DOHH2 (cell line): Measurements from ENCODE around the gene PDE6B.

ENCODE experiments used
- H3F3A ChIP-seq: fragments of 200-600 bp; sonication (generic), shearing (Covaris generic); 2 replicates; pipeline ENCODE4 v1.6.0; 2016; ENCODE audit warnings: antibody characterized with exemption, mild to moderate bottlenecking; ENCODE audit not compliant: control insufficient read depth, insufficient read depth
- H3K27ac ChIP-seq: fragments of 200-600 bp; sonication (generic); 2 replicates; pipeline ENCODE4 v1.5.1; 2014; ENCODE audit warnings: low read depth, mild to moderate bottlenecking, low read length, moderate library complexity
- H3K27me3 ChIP-seq: fragments of 200-600 bp; sonication (generic); 2 replicates; pipeline ENCODE4 v1.6.1; 2014; ENCODE audit warnings: mild to moderate bottlenecking, low read length, mixed read lengths; ENCODE audit not compliant: control insufficient read depth
- H3K36me3 ChIP-seq: fragments of 200-600 bp; sonication (generic); 2 replicates; pipeline ENCODE4 v1.6.1; 2014; ENCODE audit warnings: mild to moderate bottlenecking, low read length, moderate library complexity, mixed read lengths; ENCODE audit not compliant: control insufficient read depth
- H3K4me1 ChIP-seq: fragments of 200-600 bp; sonication (generic); 2 replicates; pipeline ENCODE4 v1.6.1; 2014; ENCODE audit warnings: mild to moderate bottlenecking, low read length, mixed read lengths; ENCODE audit not compliant: control insufficient read depth
- H3K4me2 ChIP-seq: fragments of 200-600 bp; sonication (generic); 2 replicates; pipeline ENCODE4 v1.6.0; 2014; ENCODE audit warnings: mild to moderate bottlenecking, low read length, moderate library complexity
- H3K4me3 ChIP-seq: fragments of 200-600 bp; sonication (generic); 2 replicates; pipeline ENCODE4 v1.5.1; 2014; ENCODE audit warnings: mild to moderate bottlenecking, low read length, mixed read lengths
- H3K79me2 ChIP-seq: fragments of 200-600 bp; sonication (generic); 2 replicates; pipeline ENCODE4 v1.6.1; 2014; ENCODE audit warnings: mild to moderate bottlenecking, low read length, mixed read lengths; ENCODE audit not compliant: control insufficient read depth
- H3K9me2 ChIP-seq: fragments of 200-600 bp; sonication (generic); replicated peaks from 2 replicates; pipeline ENCODE4 v1.6.1; 2014; ENCODE audit warnings: mild to moderate bottlenecking, low read length, mixed read lengths; ENCODE audit not compliant: control insufficient read depth
- H3K9me3 ChIP-seq: fragments of 200-600 bp; sonication (generic); 2 replicates; pipeline ENCODE4 v1.6.1; 2014; ENCODE audit warnings: antibody characterized with exemption, low read length, mixed read lengths; ENCODE audit not compliant: control insufficient read depth, insufficient read depth
- H4K20me1 ChIP-seq: fragments of 200-600 bp; sonication (generic); 2 replicates; pipeline ENCODE4 v1.6.0; 2014; ENCODE audit warnings: low read depth, mild to moderate bottlenecking, antibody characterized with exemption, low read length, moderate library complexity; ENCODE audit not compliant: control insufficient read depth, insufficient read depth
- EZH2phosphoT487 ChIP-seq: fragments of 200-600 bp; sonication (generic); IDR thresholded peaks from 2 replicates; pipeline ENCODE4 v1.6.1; 2017; ENCODE audit warnings: borderline replicate concordance, mild to moderate bottlenecking, antibody characterized with exemption, low read length, moderate library complexity, mixed read lengths
- TF ChIP-seq, protein P1 (sequence below): fragments of 200-600 bp; sonication (generic); IDR thresholded peaks from one replicate; pipeline ENCODE4 v1.5.1; 2014; ENCODE audit warnings: antibody characterized with exemption, mild to moderate bottlenecking, low read depth, low read length; ENCODE audit not compliant: poor library complexity, severe bottlenecking

Gene PDE6B

DNA sequence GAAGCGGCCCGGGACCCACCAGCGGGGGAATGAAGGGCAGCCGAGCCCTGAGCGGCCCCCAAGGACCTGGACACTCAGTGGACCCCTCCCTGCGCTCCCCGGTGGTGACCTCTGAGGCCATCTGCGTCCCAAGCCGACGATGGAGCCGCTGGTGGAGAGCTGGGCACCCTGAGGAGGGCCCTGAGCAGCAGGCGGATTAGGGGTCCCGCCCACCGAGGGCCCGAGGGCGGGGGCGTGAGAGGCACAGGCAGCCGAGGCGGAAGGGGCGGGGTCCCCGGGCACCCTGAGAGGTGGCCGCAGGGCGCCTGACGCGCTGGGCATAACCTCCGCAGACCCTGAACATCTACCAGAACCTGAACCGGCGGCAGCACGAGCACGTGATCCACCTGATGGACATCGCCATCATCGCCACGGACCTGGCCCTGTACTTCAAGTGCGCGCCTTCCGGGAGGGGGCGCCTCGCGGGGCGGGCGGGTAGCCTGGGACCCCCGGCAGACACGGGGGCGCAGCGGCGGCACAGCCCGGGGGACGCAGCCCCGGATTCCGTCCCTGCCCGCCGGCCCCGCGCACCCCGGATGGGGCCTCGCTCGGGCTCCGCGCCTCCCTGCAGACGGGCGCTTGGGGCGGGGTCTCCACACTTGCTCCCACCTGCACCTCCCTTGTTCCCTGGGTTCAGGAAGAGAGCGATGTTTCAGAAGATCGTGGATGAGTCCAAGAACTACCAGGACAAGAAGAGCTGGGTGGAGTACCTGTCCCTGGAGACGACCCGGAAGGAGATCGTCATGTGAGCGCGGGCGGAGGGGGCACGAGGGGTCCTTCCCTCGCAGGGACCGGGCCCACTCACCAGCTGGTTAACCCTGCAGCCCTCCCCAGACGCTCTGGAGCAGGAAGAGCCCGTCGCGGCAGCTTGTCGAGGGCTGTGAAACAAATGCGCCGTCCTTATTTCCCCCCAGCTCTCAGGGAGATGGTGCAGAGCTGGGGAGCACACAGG, 38.4 kb downstream of the PDE6B start:
- no peaks in the 10 kb centered on the region for H3K27me3 ChIP-seq
- H3K4me2 ChIP-seq = peak overlapping the region; percentile 91
- H3K9me3 ChIP-seq = peaks cover 7% of the 10 kb centered on the region; the same call in 1 of the 2 replicates
- H3K36me3 ChIP-seq = no peaks in the 10 kb centered on the region
- H3K9me2 ChIP-seq = no peaks in the 10 kb centered on the region
- TF ChIP-seq, protein P1, sequence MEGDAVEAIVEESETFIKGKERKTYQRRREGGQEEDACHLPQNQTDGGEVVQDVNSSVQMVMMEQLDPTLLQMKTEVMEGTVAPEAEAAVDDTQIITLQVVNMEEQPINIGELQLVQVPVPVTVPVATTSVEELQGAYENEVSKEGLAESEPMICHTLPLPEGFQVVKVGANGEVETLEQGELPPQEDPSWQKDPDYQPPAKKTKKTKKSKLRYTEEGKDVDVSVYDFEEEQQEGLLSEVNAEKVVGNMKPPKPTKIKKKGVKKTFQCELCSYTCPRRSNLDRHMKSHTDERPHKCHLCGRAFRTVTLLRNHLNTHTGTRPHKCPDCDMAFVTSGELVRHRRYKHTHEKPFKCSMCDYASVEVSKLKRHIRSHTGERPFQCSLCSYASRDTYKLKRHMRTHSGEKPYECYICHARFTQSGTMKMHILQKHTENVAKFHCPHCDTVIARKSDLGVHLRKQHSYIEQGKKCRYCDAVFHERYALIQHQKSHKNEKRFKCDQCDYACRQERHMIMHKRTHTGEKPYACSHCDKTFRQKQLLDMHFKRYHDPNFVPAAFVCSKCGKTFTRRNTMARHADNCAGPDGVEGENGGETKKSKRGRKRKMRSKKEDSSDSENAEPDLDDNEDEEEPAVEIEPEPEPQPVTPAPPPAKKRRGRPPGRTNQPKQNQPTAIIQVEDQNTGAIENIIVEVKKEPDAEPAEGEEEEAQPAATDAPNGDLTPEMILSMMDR = peak; percentile 34
- TF ChIP-seq EZH2phosphoT487 = no peak
- H3K4me1 ChIP-seq = peaks cover 17% of the 10 kb centered on the region
- peak overlapping the region; percentile 90 for H3K4me3 ChIP-seq
- H3K79me2 ChIP-seq = no peaks in the 10 kb centered on the region
- peak overlapping the region; percentile 40 for H3K27ac ChIP-seq
- no peaks in the 10 kb centered on the region for H3F3A ChIP-seq
- no peaks in the 10 kb centered on the region for H4K20me1 ChIP-seq

DNA sequence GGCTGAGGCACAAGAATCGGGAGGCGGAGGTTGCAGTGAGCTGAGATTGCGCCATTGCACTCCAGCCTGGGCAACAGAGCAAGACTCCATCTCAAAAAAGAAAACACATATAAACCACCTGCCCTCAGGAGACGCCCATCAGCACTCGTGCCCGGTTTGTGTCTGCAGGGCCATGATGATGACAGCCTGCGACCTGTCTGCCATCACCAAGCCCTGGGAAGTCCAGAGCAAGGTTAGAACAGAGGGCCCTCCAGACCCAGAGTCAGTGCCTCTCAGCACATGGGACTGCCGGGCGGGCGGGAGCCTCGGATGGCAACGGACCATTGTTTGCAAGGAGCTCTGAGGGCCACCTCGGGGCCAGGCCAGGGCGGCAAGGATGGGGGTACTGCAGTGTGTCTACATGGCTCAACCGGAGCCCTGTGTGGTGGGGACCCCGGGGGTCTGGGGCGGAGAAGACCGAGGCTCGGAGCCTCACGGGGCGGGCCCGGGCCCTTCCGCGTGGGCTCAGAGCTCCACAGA, 39.4 kb downstream of the PDE6B start:
- Histone ChIP-seq H3F3A (no peaks in the 10 kb centered on the region), H3K4me1 (peaks cover 17% of the 10 kb centered on the region), H4K20me1 (no peaks in the 10 kb centered on the region), H3K4me2 (peak overlapping the region; percentile 91), H3K9me2 (no peaks in the 10 kb centered on the region), H3K27me3 (no peaks in the 10 kb centered on the region), H3K9me3 (no peaks in the 10 kb centered on the region), H3K79me2 (no peaks in the 10 kb centered on the region), H3K36me3 (no peaks in the 10 kb centered on the region), H3K4me3 (peak overlapping the region; percentile 90), H3K27ac (no peak overlapping the region)
- TF ChIP-seq, protein P1 = no peak
- no peak for TF ChIP-seq EZH2phosphoT487

DNA sequence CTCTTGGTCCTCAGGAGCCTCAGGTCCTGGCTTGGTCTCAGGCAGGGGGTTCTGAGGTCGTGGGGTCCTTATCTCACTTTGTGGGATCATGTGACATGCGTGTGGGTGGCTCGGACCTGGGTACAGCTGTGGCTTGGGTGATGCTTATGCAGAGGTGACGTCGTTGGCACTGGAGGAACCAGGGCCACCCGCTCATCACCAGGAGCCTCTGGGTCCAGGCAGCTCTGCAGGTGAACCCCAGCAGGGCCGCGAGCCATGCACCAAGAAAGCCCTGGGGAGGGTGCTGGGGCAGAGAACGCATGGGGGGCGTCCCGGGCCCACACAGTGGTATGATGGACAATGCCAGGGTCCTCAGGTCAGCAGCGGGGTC, 40.0 kb downstream of the PDE6B start:
- TF ChIP-seq, protein P1 = no peak
- no peak for TF ChIP-seq EZH2phosphoT487
- no peaks in the 10 kb centered on the region for H3K79me2 ChIP-seq
- no peaks in the 10 kb centered on the region for H3K9me2 ChIP-seq
- no peaks in the 10 kb centered on the region; the same call in 1 of the 2 replicates for H3K36me3 ChIP-seq
- no peak overlapping the region for H3K27ac ChIP-seq
- H3K9me3 ChIP-seq = no peaks in the 10 kb centered on the region
- H3K4me1 ChIP-seq = peaks cover 17% of the 10 kb centered on the region
- H3K4me2 ChIP-seq = no peak overlapping the region
- no peak overlapping the region for H3K4me3 ChIP-seq
- H3K27me3 ChIP-seq = no peaks in the 10 kb centered on the region
- H4K20me1 ChIP-seq = no peaks in the 10 kb centered on the region
- no peaks in the 10 kb centered on the region for H3F3A ChIP-seq
